ENCODE data around the gene FMO5.
"Not testable (repeated sequence)": the region's sequence is repeated elsewhere in the genome, so short reads cannot be mapped to it uniquely, and the experiment has no call there.

FMO5 gene

DNA sequence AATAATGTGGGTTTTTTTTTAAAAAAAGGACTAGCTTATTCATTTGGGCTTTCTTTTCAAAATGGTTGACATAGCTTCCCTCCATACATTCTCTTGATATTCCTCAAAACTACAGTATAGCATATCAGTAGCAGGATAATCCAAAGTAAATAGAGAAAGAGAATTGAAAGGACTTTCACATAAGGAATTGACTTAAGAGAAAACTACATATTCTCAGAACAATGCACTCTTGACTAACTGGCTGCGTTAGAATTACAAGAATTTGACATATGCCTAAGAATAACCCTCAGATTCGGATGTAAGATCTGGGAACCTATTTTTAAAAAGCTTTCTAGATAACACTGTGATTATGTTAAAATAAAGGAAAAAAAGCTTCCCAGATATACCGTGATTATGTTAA is 56.0 kb downstream of the FMO5 start:
- H3K4me3 ChIP-seq (replicated peaks in 1 of 2; ENCODE audit: low read depth in 2 of 2, low read length in 2 of 2): no peak overlapping the region
- DNase-seq (ENCODE audit: low read depth in 2 of 2): peak in 1 of 2 donors; percentile 59
- TF ChIP-seq, protein P1, sequence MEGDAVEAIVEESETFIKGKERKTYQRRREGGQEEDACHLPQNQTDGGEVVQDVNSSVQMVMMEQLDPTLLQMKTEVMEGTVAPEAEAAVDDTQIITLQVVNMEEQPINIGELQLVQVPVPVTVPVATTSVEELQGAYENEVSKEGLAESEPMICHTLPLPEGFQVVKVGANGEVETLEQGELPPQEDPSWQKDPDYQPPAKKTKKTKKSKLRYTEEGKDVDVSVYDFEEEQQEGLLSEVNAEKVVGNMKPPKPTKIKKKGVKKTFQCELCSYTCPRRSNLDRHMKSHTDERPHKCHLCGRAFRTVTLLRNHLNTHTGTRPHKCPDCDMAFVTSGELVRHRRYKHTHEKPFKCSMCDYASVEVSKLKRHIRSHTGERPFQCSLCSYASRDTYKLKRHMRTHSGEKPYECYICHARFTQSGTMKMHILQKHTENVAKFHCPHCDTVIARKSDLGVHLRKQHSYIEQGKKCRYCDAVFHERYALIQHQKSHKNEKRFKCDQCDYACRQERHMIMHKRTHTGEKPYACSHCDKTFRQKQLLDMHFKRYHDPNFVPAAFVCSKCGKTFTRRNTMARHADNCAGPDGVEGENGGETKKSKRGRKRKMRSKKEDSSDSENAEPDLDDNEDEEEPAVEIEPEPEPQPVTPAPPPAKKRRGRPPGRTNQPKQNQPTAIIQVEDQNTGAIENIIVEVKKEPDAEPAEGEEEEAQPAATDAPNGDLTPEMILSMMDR (IDR thresholded peaks at IDR 0.05; ENCODE audit: low read depth, low read length): no peak

DNA sequence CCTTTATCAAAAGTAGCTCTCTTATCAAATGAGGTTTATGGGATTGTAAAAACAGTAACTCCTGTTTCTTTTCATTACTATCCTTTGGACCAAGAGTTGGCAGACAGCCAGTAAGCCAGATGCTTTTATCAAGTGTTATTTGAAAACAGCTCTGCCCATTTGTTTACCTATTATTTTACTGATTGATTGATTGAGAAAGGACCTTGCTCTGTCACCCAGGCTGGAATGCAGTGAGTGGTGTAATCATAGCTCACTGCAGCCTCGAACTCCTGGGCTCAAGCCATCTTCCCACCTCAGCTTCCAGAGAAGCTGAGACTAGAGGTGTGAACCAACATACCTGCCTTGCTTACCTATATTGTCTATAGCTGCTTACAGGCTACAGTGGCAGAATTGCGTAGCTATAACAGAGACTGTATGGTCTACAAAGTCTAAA is 56.5 kb downstream of the FMO5 start:
- no peak overlapping the region for H3K4me3 ChIP-seq (replicated peaks in 1 of 2; ENCODE audit: low read depth in 2 of 2, low read length in 2 of 2)
- peak; percentile 45 to 52 for DNase-seq (ENCODE audit: low read depth in 2 of 2)
- TF ChIP-seq, protein P1 (IDR thresholded peaks at IDR 0.05; ENCODE audit: low read depth, low read length): no peak

DNA sequence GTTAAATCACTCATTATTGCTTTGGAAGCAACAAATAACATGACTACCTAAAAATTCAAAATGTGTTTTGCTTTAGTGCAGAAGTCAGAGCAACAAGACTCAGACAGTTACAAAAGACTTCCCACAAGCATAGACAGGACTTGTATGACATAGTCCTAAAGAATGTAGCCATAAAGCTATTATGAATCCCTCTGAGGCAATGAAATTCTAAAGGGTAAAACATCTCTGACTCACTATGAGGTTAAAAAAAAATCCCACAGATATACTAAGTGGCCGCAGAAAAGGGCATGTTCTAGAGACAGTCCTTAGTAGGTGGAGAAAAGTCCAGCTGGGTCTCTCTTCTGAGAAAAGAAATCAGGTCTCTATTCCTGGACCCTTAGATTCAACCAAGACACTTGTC is 57.8 kb downstream of the FMO5 start:
- peak; percentile 91 to 97 for DNase-seq (ENCODE audit: low read depth in 2 of 2)
- no peak overlapping the region for H3K4me3 ChIP-seq (replicated peaks in 1 of 2; ENCODE audit: low read depth in 2 of 2, low read length in 2 of 2)
- TF ChIP-seq, protein P1 (IDR thresholded peaks at IDR 0.05; ENCODE audit: low read depth, low read length): no peak

DNA sequence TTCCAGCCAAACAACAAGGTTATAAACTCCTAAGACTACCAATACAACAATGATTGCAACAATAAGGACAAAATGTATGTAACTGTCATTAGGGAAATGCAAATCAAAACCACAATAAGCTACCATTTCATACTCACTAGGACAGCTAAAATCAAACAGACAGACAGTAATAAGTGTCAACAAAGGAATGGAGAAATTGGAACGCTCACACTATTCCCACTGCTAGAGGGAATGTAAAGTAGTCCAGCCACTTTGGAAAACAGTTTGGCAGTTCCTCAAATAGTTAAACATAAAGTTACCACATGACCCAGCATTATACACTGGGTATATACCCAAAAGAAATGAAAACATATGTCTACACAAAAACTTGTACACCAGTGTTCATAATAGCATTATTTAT is 62.1 kb downstream of the FMO5 start:
- TF ChIP-seq, protein P1 (IDR thresholded peaks at IDR 0.05; ENCODE audit: low read depth, low read length): no peak
- DNase-seq (ENCODE audit: low read depth in 2 of 2): no peak
- no peak overlapping the region for H3K4me3 ChIP-seq (replicated peaks in 1 of 2; ENCODE audit: low read depth in 2 of 2, low read length in 2 of 2)

DNA sequence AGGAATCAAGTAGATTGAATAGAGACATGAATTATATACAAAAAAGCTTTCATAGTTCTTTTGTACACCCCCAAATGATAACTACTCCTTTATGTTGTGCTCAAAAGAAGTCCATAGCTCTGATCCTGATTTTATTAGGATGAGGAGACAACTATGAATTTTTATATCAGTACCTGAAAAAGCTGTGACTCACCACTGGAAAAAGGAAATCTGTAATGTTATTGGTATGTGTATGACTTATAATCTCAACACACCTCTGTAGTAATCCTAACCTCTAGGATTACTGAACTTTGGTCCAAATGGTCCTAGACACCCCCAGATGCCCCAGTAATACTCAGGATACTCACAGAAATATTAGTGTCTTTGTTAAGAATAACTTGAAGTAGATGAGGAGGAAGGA is 63.0 kb downstream of the FMO5 start:
- TF ChIP-seq, protein P1 (IDR thresholded peaks at IDR 0.05; ENCODE audit: low read depth, low read length): no peak
- no peak for DNase-seq (ENCODE audit: low read depth in 2 of 2)
- H3K4me3 ChIP-seq (replicated peaks in 1 of 2; ENCODE audit: low read depth in 2 of 2, low read length in 2 of 2): no peak overlapping the region

DNA sequence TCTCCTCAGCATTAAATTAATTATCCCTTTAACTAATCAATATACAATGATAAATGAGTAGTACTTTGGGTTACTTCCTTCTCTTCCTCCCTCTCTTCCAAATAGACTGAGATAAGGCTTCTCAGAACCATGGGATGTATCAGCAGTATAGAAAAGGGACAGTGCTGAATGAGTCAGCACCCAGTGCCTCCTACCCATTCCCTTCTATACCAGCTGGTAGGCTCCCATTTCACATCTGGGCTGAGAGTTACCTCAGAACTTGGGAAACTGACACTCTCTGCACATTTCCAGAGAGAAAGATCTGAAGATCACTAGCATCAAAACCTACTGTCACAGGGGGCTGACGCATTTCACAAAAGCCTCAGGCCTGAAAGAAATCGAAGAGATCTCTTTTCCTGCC is 68.0 kb downstream of the FMO5 start:
- peak in 1 of 2 donors; percentile 23 for DNase-seq (ENCODE audit: low read depth in 2 of 2)
- H3K4me3 ChIP-seq (replicated peaks in 1 of 2; ENCODE audit: low read depth in 2 of 2, low read length in 2 of 2): not testable (repeated sequence)

DNA sequence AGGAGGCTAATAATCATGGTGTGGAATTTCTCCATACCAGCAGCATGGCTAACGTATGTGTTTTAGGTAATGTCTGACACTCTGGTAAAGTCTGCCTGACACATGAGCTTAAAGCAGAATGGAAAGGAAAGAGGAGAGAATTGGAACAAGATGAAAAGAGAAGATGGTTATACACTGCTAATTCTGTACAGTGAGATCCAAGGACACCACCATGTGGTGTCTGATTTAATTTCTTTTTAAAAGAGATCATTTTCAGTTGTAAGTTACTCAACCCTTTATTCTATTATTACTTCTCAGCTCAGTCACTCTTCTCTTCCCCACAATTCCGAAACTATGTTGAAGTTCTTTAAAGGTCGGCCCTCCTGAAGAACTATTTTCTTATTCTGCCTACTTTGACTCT is 68.5 kb downstream of the FMO5 start:
- DNase-seq (ENCODE audit: low read depth in 2 of 2): no peak
- TF ChIP-seq, protein P1 (IDR thresholded peaks at IDR 0.05; ENCODE audit: low read depth, low read length): no peak
- H3K4me3 ChIP-seq (replicated peaks in 1 of 2; ENCODE audit: low read depth in 2 of 2, low read length in 2 of 2): no peak overlapping the region
